Natural killer cell (primary cell): ENCODE measurements around the gene RFX4. TPM values are rescaled to one million over a fixed set of nuclear protein-coding genes. Genes with fewer than 3 reads are reported as not detected.
"Not testable (repeated sequence)": the region's sequence is repeated elsewhere in the genome, so short reads cannot be mapped to it uniquely, and the experiment has no call there.

Experiments used
- ATAC-seq, 3 donors: fragments of 150-1000 bp in 2 of 3; fragments of 200-7000 bp in 1 of 3; cut with Tn5 transposase; 1 replicate in 1 of 3; 2 replicates in 2 of 3; pipeline ENCODE4 v1.10.0; 2021; ENCODE audit warnings: mild to moderate bottlenecking in 2 of 3, moderate library complexity in 2 of 3
- DNase-seq, 2 donors: peaks; one replicate each; pipeline versions ENCODE4 v3.0.0 to v3.0.0-alpha.2; 2013 to 2021; ENCODE audit warnings: mixed read lengths in 1 of 2
- H3K27ac ChIP-seq: one replicate; pipeline ENCODE4 v1.5.1; 2013; ENCODE audit warnings: mild to moderate bottlenecking, low read length
- H3K27me3 ChIP-seq: one replicate; pipeline ENCODE4 v1.6.1; 2013; ENCODE audit warnings: low read length; ENCODE audit not compliant: control insufficient read depth, insufficient read depth
- H3K36me3 ChIP-seq: one replicate; pipeline ENCODE4 v1.6.1; 2013; ENCODE audit warnings: low read length; ENCODE audit not compliant: control insufficient read depth, insufficient read depth
- H3K4me1 ChIP-seq: one replicate; pipeline ENCODE4 v1.6.1; 2013; ENCODE audit warnings: low read length; ENCODE audit not compliant: control insufficient read depth, insufficient read depth
- H3K4me3 ChIP-seq: one replicate; pipeline ENCODE4 v1.5.1; 2013; ENCODE audit warnings: low read length
- H3K9me3 ChIP-seq: one replicate; pipeline ENCODE4 v1.6.1; 2013; ENCODE audit warnings: low read length; ENCODE audit not compliant: control insufficient read depth, insufficient read depth
- H3K27ac Mint-ChIP-seq, 2 donors: one replicate each; pipeline ENCODE4 v1.8.0; 2022; ENCODE audit warnings: mild to moderate bottlenecking in 2 of 2, mixed read lengths in 2 of 2, moderate library complexity in 1 of 2
- H3K27me3 Mint-ChIP-seq, 2 donors: one replicate each; pipeline ENCODE4 v1.8.0; 2022; ENCODE audit warnings: low read depth in 2 of 2, mixed read lengths in 2 of 2
- H3K36me3 Mint-ChIP-seq: one replicate; pipeline ENCODE4 v1.8.0; 2022; ENCODE audit warnings: mixed read lengths
- H3K4me1 Mint-ChIP-seq, 2 donors: one replicate each; pipeline ENCODE4 v1.8.0; 2022; ENCODE audit warnings: mixed read lengths in 2 of 2
- H3K4me3 Mint-ChIP-seq: one replicate; pipeline ENCODE4 v1.8.0; 2022; ENCODE audit warnings: mild to moderate bottlenecking, moderate library complexity, mixed read lengths
- H3K9me3 Mint-ChIP-seq, 2 donors: one replicate each; pipeline ENCODE4 v1.8.0; 2022; ENCODE audit warnings: mixed read lengths in 2 of 2
- CTCF ChIP-seq: fragments of 200-600 bp; IDR thresholded peaks from one replicate; pipeline ENCODE4 v1.8.0; 2022; ENCODE audit warnings: antibody characterized with exemption
- WGBS: methylation state at CpG from one replicate; pipeline ENCODE4 v1.1.7; 2013; ENCODE audit warnings: missing lambda C conversion rate; ENCODE audit not compliant: insufficient coverage; 5-methylcytosine and 5-hydroxymethylcytosine counted together
- intact Hi-C: fragments of 100-400 bp; cut with micrococcal nuclease; formaldehyde crosslinking; loops from one replicate; pipeline ENCODE4 v1.14.2; 2022
- total RNA-seq, 4 donors: library from RNA; stranded (reverse); fragments of 120-200 nt in 1 of 4; gene quantifications; one replicate each; pipeline versions ENCODE4 v1.2.3 to v1.2.4, GENCODE V29; 2013 to 2022

Gene RFX4
- total RNA-seq, 3 donors from 2014 or later (not counting 1 experiment from before 2014, with no cell fraction given) = not detected

GRCh38 chr12:106690569-106691305, 107.9 kb downstream of the RFX4 start:
- H3K9me3 Mint-ChIP-seq = no peaks in the 10 kb centered on the region
- H3K27me3 Mint-ChIP-seq = peaks cover 6 to 7% of the 10 kb centered on the region in 2 donors
- ATAC-seq (no peak), DNase-seq (no peak)
- no peaks in the 10 kb centered on the region for H3K4me1 Mint-ChIP-seq
- no peak overlapping the region for H3K4me3 Mint-ChIP-seq
- H3K4me3 ChIP-seq = no peak overlapping the region
- intact Hi-C loops = no loop called here
- H3K4me1 ChIP-seq = no peaks in the 10 kb centered on the region
- H3K9me3 ChIP-seq = no peaks in the 10 kb centered on the region
- no peak overlapping the region for H3K27ac Mint-ChIP-seq
- no peaks in the 10 kb centered on the region for H3K36me3 ChIP-seq
- no peak overlapping the region for H3K27ac ChIP-seq
- 85% methylated on average over 3 of the region's 3 CpGs for WGBS
- no peak for TF ChIP-seq CTCF
- no peaks in the 10 kb centered on the region for H3K36me3 Mint-ChIP-seq
- no peaks in the 10 kb centered on the region for H3K27me3 ChIP-seq

GRCh38 chr12:106692033-106692432, 109.2 kb downstream of the RFX4 start:
- H3K4me1 Mint-ChIP-seq, H3K36me3 ChIP-seq, H3K36me3 Mint-ChIP-seq, DNase-seq, intact Hi-C loops, H3K4me3 Mint-ChIP-seq, H3K4me1 ChIP-seq, H3K4me3 ChIP-seq, H3K9me3 Mint-ChIP-seq, H3K27me3 ChIP-seq, H3K9me3 ChIP-seq, H3K27ac Mint-ChIP-seq, ATAC-seq, H3K27me3 Mint-ChIP-seq, H3K27ac ChIP-seq: not testable (repeated sequence)
- 83% methylated on average over 6 of the region's 6 CpGs for WGBS

GRCh38 chr12:106692896-106693820, 110.4 kb downstream of the RFX4 start:
- Mint-ChIP-seq H3K27ac (no peak overlapping the region), H3K27me3 (peaks cover 6 to 9% of the 10 kb centered on the region in 2 donors), H3K4me3 (no peak overlapping the region), H3K36me3 (no peaks in the 10 kb centered on the region), H3K4me1 (no peaks in the 10 kb centered on the region), H3K9me3 (no peaks in the 10 kb centered on the region)
- intact Hi-C loops = no loop called here
- ATAC-seq (no peak), DNase-seq (no peak)
- H3K36me3 ChIP-seq = no peaks in the 10 kb centered on the region
- no peak overlapping the region for H3K4me3 ChIP-seq
- no peaks in the 10 kb centered on the region for H3K4me1 ChIP-seq
- WGBS = 86% methylated on average over 6 of the region's 6 CpGs
- H3K27ac ChIP-seq = no peak overlapping the region
- TF ChIP-seq CTCF = no peak
- no peaks in the 10 kb centered on the region for H3K27me3 ChIP-seq
- H3K9me3 ChIP-seq = no peaks in the 10 kb centered on the region

GRCh38 chr12:106696071-106696470, 113.3 kb downstream of the RFX4 start:
- 90% methylated on average over 6 of the region's 6 CpGs for WGBS
- H3K9me3 ChIP-seq = no peaks in the 10 kb centered on the region
- Mint-ChIP-seq H3K27me3 (peaks cover 0 to 12% of the 10 kb centered on the region in 2 donors), H3K27ac (no peak overlapping the region), H3K4me3 (no peak overlapping the region), H3K9me3 (peaks cover 0 to under 1% of the 10 kb centered on the region in 2 donors), H3K4me1 (no peaks in the 10 kb centered on the region), H3K36me3 (no peaks in the 10 kb centered on the region)
- no peak for TF ChIP-seq CTCF
- ATAC-seq = no peak
- H3K36me3 ChIP-seq = no peaks in the 10 kb centered on the region
- H3K27ac ChIP-seq = no peak overlapping the region
- H3K27me3 ChIP-seq = no peaks in the 10 kb centered on the region
- DNase-seq = no peak
- intact Hi-C loops = no loop called here
- H3K4me1 ChIP-seq = no peaks in the 10 kb centered on the region
- no peak overlapping the region for H3K4me3 ChIP-seq
